Brain microvascular endothelial cell (primary cell): Measurements from ENCODE around the gene COTL1.

ENCODE experiments used
- DNase-seq: peaks from one replicate; pipeline ENCODE4 v3.0.0-alpha.2; 2020
- H3K27ac ChIP-seq: fragments of 250-450 bp; sonication (Bioruptor Pico); 2 replicates; pipeline ENCODE4 v1.5.1; 2020; ENCODE audit warnings: mild to moderate bottlenecking, moderate library complexity
- H3K27me3 ChIP-seq: fragments of 250-450 bp; sonication (Bioruptor Pico); replicated peaks from 2 replicates; pipeline ENCODE4 v1.5.1; 2020; ENCODE audit warnings: mild to moderate bottlenecking
- H3K36me3 ChIP-seq: fragments of 250-450 bp; sonication (Bioruptor Pico); replicated peaks from 2 replicates; pipeline ENCODE4 v1.5.1; 2020; ENCODE audit warnings: mild to moderate bottlenecking
- H3K4me3 ChIP-seq: 2 replicates; pipeline ENCODE4 v1.5.1; 2011; ENCODE audit warnings: low read depth, mild to moderate bottlenecking, control low read depth, low read length, moderate library complexity
- in situ Hi-C: cut with HindIII; loops from 2 replicates; pipeline ENCODE4 v1.10.0; 2017; ENCODE audit warnings: low sequenced_read_pairs, low pct_ligation_motif_present
- TF ChIP-seq, protein P1 (sequence below): IDR thresholded peaks from 2 replicates; pipeline ENCODE4 v1.5.1; 2011; ENCODE audit warnings: low read depth, mild to moderate bottlenecking, moderate library complexity, low read length, control low read depth, inconsistent platforms; ENCODE audit errors: missing control alignments

Gene COTL1, protein sequence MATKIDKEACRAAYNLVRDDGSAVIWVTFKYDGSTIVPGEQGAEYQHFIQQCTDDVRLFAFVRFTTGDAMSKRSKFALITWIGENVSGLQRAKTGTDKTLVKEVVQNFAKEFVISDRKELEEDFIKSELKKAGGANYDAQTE

DNA sequence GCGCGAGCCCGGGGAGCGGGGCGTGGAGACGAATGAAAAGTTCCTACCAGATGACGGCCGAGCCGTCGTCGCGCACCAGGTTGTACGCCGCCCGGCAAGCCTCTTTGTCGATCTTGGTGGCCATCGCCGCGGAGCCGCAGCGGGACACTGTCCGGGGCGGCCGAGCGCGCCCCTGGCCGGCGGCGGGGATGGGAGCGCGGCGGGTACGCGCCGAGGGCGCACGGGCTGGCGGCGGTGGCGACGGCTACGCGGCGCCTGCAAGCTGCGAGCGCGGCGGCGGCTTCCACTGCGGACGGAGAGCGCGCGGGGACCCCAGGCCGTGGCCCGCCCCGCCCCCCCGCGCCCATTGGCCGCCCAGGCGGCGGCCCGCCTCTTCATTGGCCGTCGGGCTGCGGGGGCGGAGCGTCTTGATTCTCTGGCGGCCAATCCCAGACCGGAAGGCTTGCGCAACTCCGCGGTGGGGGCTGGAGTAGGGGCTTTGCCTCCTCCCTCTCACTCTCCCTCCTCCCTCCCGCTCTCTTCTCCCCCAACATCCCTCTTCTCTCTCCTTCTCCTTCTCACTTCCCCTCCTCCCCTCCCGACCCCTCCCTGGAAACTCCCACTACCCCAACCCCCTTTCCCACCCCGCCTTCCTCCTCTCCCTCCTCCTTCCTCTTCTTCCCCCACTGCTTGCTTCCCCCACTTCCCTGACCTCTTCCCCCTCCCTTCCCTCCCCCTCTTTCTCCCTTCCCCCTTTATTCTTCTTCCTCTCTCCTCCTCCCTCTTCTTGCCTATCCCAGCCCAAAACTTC lies at the start of gene COTL1:
COTL1 (minus strand) TSS at position 288 of the 790 bp plus-strand sequence; CDS start at position 124, 164 bp downstream.
- Histone ChIP-seq H3K27ac (peak within 1 kb of the TSS; percentile 67), H3K4me3 (peak within 1 kb of the TSS; percentile 82), H3K27me3 (no peaks in the 10 kb centered on the region), H3K36me3 (peaks cover 20% of the 10 kb centered on the region)
- in situ Hi-C loops, result loop anchor here (25.0 kb wide), 1 partner anchor 119 kb away; no protein-coding TSS in a partner anchor
- TF ChIP-seq, protein P1, sequence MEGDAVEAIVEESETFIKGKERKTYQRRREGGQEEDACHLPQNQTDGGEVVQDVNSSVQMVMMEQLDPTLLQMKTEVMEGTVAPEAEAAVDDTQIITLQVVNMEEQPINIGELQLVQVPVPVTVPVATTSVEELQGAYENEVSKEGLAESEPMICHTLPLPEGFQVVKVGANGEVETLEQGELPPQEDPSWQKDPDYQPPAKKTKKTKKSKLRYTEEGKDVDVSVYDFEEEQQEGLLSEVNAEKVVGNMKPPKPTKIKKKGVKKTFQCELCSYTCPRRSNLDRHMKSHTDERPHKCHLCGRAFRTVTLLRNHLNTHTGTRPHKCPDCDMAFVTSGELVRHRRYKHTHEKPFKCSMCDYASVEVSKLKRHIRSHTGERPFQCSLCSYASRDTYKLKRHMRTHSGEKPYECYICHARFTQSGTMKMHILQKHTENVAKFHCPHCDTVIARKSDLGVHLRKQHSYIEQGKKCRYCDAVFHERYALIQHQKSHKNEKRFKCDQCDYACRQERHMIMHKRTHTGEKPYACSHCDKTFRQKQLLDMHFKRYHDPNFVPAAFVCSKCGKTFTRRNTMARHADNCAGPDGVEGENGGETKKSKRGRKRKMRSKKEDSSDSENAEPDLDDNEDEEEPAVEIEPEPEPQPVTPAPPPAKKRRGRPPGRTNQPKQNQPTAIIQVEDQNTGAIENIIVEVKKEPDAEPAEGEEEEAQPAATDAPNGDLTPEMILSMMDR, result no peak
- DNase-seq, result peak; percentile 97

GRCh38 chr16:84665843-84666242 lies 48.0 kb upstream of the COTL1 start:
- TF ChIP-seq, protein P1, result no peak
- H3K36me3 ChIP-seq, result peaks cover 18% of the 10 kb centered on the region
- H3K4me3 ChIP-seq, result no peak overlapping the region
- no peak for DNase-seq
- in situ Hi-C loops, result no loop called here
- no peak overlapping the region for H3K27ac ChIP-seq
- H3K27me3 ChIP-seq, result no peaks in the 10 kb centered on the region

GRCh38 chr16:84665359-84665758 lies 47.5 kb upstream of the COTL1 start:
- in situ Hi-C loops, result no loop called here
- H3K27ac ChIP-seq, result no peak overlapping the region
- H3K36me3 ChIP-seq, result peaks cover 23% of the 10 kb centered on the region
- no peak overlapping the region for H3K4me3 ChIP-seq
- H3K27me3 ChIP-seq, result no peaks in the 10 kb centered on the region
- TF ChIP-seq, protein P1, result no peak
- DNase-seq, result no peak

- Histone ChIP-seq H3K27ac (no peak overlapping the region), H3K27me3 (no peaks in the 10 kb centered on the region), H3K4me3 (no peak overlapping the region), H3K36me3 (peaks cover 38% of the 10 kb centered on the region)
- in situ Hi-C loops, result no loop called here
- TF ChIP-seq, protein P1, result no peak
- no peak for DNase-seq
These were observed 45.7 kb upstream of the COTL1 start for GRCh38 chr16:84663433-84664101.

DNA sequence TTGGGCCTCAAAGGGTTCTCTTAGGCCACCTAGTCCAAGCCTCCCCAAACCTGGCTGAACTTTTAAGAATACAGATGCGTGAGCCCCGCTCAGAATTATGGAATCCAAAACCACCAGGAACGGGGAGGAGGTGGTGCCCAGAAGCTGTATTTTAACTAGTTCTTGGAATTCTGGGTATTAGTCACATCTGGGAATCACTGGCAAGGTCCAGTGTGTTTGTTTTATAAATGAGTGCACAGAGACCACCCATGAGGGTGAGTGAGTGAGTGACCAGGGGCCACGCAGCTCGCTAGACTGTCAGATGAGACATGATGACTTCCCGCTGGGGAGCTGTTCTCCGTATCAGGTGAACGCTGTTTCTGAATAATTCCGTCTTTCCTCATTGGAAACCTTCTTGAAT lies 44.6 kb upstream of the COTL1 start:
- peaks cover 48% of the 10 kb centered on the region for H3K36me3 ChIP-seq

More for the DNA sequence above, 44.6 kb upstream of the COTL1 start:
- no peak overlapping the region for H3K27ac ChIP-seq
- in situ Hi-C loops, result no loop called here
- no peak for DNase-seq
- H3K27me3 ChIP-seq, result no peaks in the 10 kb centered on the region
- H3K4me3 ChIP-seq, result no peak overlapping the region
- TF ChIP-seq, protein P1, result no peak
